GM12891 (cell line): ENCODE measurements around the gene ATOH8.

Experiments
- DNase-seq: peaks from one replicate; pipeline ENCODE4 v3.0.0; 2011; ENCODE audit warnings: low spot score; ENCODE audit not compliant: insufficient read length
- FAIRE-seq: peaks from 2 replicates; lab custom pipeline; 2011; peaks lifted over from hg19 to GRCh38; lab: Jason Lieb, UNC
- PAX5 ChIP-seq: IDR thresholded peaks from 2 replicates; pipeline ENCODE4 v1.6.1; 2011; ENCODE audit warnings: low read length, moderate library complexity, mild to moderate bottlenecking; ENCODE audit not compliant: insufficient read depth, severe bottlenecking
- POLR2A ChIP-seq: IDR thresholded peaks from 2 replicates; pipeline ENCODE4 v1.6.1; 2011; ENCODE audit warnings: low read depth, low read length, control low read depth
- POLR2AphosphoS5 ChIP-seq: IDR thresholded peaks from 2 replicates; pipeline ENCODE4 v1.6.1; 2011; ENCODE audit warnings: low read depth, low read length, control low read depth
- POU2F2 ChIP-seq: IDR thresholded peaks from 2 replicates; pipeline ENCODE4 v1.6.1; 2011; ENCODE audit warnings: low read depth, mild to moderate bottlenecking, control low read depth, low read length, moderate library complexity
- SPI1 ChIP-seq: IDR thresholded peaks from 2 replicates; pipeline ENCODE4 v1.6.1; 2011; ENCODE audit warnings: low read depth, low read length, control low read depth
- TAF1 ChIP-seq: IDR thresholded peaks from 2 replicates; pipeline ENCODE4 v1.6.1; 2011; ENCODE audit warnings: low read depth, low read length, control low read depth

Gene ATOH8

GRCh38 chr2:85760872-85761271, 7.1 kb downstream of the ATOH8 start:
- no peak for DNase-seq
- no peak for FAIRE-seq
- TF ChIP-seq POLR2A = no peak
- no peak for TF ChIP-seq PAX5
- TF ChIP-seq TAF1 = no peak
- no peak for TF ChIP-seq POLR2AphosphoS5
- TF ChIP-seq POU2F2 = no peak
- TF ChIP-seq SPI1 = no peak

- DNase-seq (no peak), FAIRE-seq (no peak)
- TF ChIP-seq POLR2A (no peak), POLR2AphosphoS5 (no peak), PAX5 (no peak), TAF1 (no peak), SPI1 (no peak), POU2F2 (no peak)
Measured at GRCh38 chr2:85761512-85761944, 7.7 kb downstream of the ATOH8 start.

- FAIRE-seq (no peak), DNase-seq (no peak)
- TF ChIP-seq POLR2AphosphoS5 (no peak), TAF1 (no peak)
Measured at GRCh38 chr2:85761946-85762345, 8.2 kb downstream of the ATOH8 start.

- TF ChIP-seq POLR2AphosphoS5 = no peak
- no peak for TF ChIP-seq PAX5
- TF ChIP-seq POLR2A = no peak
- TF ChIP-seq POU2F2 = no peak
- TF ChIP-seq SPI1 = no peak
- no peak for TF ChIP-seq TAF1
- DNase-seq (no peak), FAIRE-seq (no peak)
Measured at GRCh38 chr2:85763132-85763531, 9.3 kb downstream of the ATOH8 start.

- no peak for FAIRE-seq
- DNase-seq = no peak
- TF ChIP-seq TAF1 (no peak), POU2F2 (no peak), PAX5 (no peak)
Measured at GRCh38 chr2:85763831-85764230, 10.0 kb downstream of the ATOH8 start.

- no peak for FAIRE-seq
- TF ChIP-seq POLR2AphosphoS5 = no peak
- no peak for TF ChIP-seq POLR2A
- TF ChIP-seq TAF1 = no peak
- no peak for TF ChIP-seq PAX5
- no peak for TF ChIP-seq SPI1
- TF ChIP-seq POU2F2 = no peak
- no peak for DNase-seq
Measured at GRCh38 chr2:85765081-85765731, 11.4 kb downstream of the ATOH8 start.

- no peak for DNase-seq
- no peak for FAIRE-seq
- no peak for TF ChIP-seq PAX5
- TF ChIP-seq POU2F2 = no peak
- TF ChIP-seq TAF1 = no peak
- no peak for TF ChIP-seq SPI1
- TF ChIP-seq POLR2A = no peak
- no peak for TF ChIP-seq POLR2AphosphoS5
Measured at GRCh38 chr2:85766229-85766628, 12.4 kb downstream of the ATOH8 start.

GRCh38 chr2:85767803-85768665, 14.2 kb downstream of the ATOH8 start:
- FAIRE-seq = no peak
- no peak for DNase-seq
- TF ChIP-seq POU2F2 = no peak
- no peak for TF ChIP-seq POLR2AphosphoS5
- TF ChIP-seq SPI1 = no peak
- TF ChIP-seq POLR2A = no peak
- no peak for TF ChIP-seq TAF1
- TF ChIP-seq PAX5 = no peak

- DNase-seq (no peak), FAIRE-seq (no peak)
- TF ChIP-seq PAX5 = no peak
- TF ChIP-seq TAF1 = no peak
- TF ChIP-seq POU2F2 = no peak
- TF ChIP-seq POLR2AphosphoS5 = no peak
- no peak for TF ChIP-seq POLR2A
- TF ChIP-seq SPI1 = no peak
Measured at GRCh38 chr2:85768713-85769112, 14.9 kb downstream of the ATOH8 start.

- FAIRE-seq = no peak
- DNase-seq = peak; percentile 59
- TF ChIP-seq TAF1 (no peak), POLR2A (no peak), PAX5 (no peak), SPI1 (no peak), POU2F2 (no peak)
Measured at GRCh38 chr2:85769236-85769982, 15.6 kb downstream of the ATOH8 start.
